HAP-1 (cell line): Measurements from ENCODE around the gene SELENOI.
A peak's percentile ranks its signal among the peaks of the same experiment; 100 is the strongest.

Experiments
- DNase-seq, 2 experiments: peaks; one replicate each; pipeline ENCODE4 v3.0.0-alpha.2; 2016 to 2020; ENCODE audit warnings: low spot score in 2 of 2
- H3K27me3 ChIP-seq: fragments of 250-450 bp; sonication (Bioruptor Pico); 2 replicates; pipeline ENCODE4 v1.5.1; 2020; ENCODE audit warnings: low read depth, mild to moderate bottlenecking, moderate library complexity
- H3K36me3 ChIP-seq: fragments of 250-450 bp; sonication (Bioruptor Pico); replicated peaks from 2 replicates; pipeline ENCODE4 v1.5.1; 2020; ENCODE audit warnings: mild to moderate bottlenecking
- H3K4me1 ChIP-seq: fragments of 250-450 bp; sonication (Bioruptor Pico); 2 replicates; pipeline ENCODE4 v1.5.1; 2020; ENCODE audit warnings: mild to moderate bottlenecking
- H3K4me3 ChIP-seq: fragments of 250-450 bp; sonication (Bioruptor Pico); 2 replicates; pipeline ENCODE4 v1.5.1; 2020; ENCODE audit warnings: mild to moderate bottlenecking, moderate library complexity
- H3K9me3 ChIP-seq: fragments of 250-450 bp; sonication (Bioruptor Pico); 2 replicates; pipeline ENCODE4 v1.5.1; 2020; ENCODE audit warnings: mild to moderate bottlenecking, moderate library complexity
- in situ Hi-C: fragments of 300-500 bp; cut with MboI; formaldehyde crosslinking; loops from 3 replicates; pipeline ENCODE4 v1.14.3; 2020; ENCODE audit warnings: low sequenced_read_pairs, inconsistent platforms, mixed read lengths

SELENOI gene

GRCh38 chr2:26422947-26423629 lies 77.1 kb downstream of the SELENOI start:
- DNase-seq, result no peak

GRCh38 chr2:26423750-26424149 lies 77.8 kb downstream of the SELENOI start:
- DNase-seq, result no peak
- Histone ChIP-seq H3K27me3 (peaks cover 4% of the 10 kb centered on the region), H3K4me3 (no peak overlapping the region), H3K9me3 (no peaks in the 10 kb centered on the region), H3K4me1 (no peaks in the 10 kb centered on the region), H3K36me3 (no peaks in the 10 kb centered on the region)
- in situ Hi-C loops, result no loop called here

More at GRCh38 chr2:26422947-26423629, 77.1 kb downstream of the SELENOI start:
- Histone ChIP-seq H3K36me3 (no peaks in the 10 kb centered on the region), H3K9me3 (no peaks in the 10 kb centered on the region), H3K4me1 (no peaks in the 10 kb centered on the region), H3K27me3 (peaks cover 4% of the 10 kb centered on the region), H3K4me3 (no peak overlapping the region)
- in situ Hi-C loops, result no loop called here

- Histone ChIP-seq H3K36me3 (no peaks in the 10 kb centered on the region), H3K27me3 (peaks cover 3% of the 10 kb centered on the region), H3K9me3 (no peaks in the 10 kb centered on the region), H3K4me1 (no peaks in the 10 kb centered on the region), H3K4me3 (no peak overlapping the region)
- in situ Hi-C loops, result no loop called here
- no peak for DNase-seq
Measured at GRCh38 chr2:26424221-26424620, 78.3 kb downstream of the SELENOI start.

GRCh38 chr2:26428846-26429245 lies 82.9 kb downstream of the SELENOI start:
- Histone ChIP-seq H3K27me3 (no peaks in the 10 kb centered on the region), H3K4me3 (no peak overlapping the region), H3K4me1 (peaks cover 15% of the 10 kb centered on the region), H3K36me3 (no peaks in the 10 kb centered on the region), H3K9me3 (no peaks in the 10 kb centered on the region)
- DNase-seq, result no peak
- in situ Hi-C loops, result no loop called here

- in situ Hi-C loops, result no loop called here
- no peaks in the 10 kb centered on the region for H3K9me3 ChIP-seq
- no peak overlapping the region for H3K4me3 ChIP-seq
- H3K27me3 ChIP-seq, result no peaks in the 10 kb centered on the region
- peaks cover 15% of the 10 kb centered on the region for H3K4me1 ChIP-seq
- no peaks in the 10 kb centered on the region for H3K36me3 ChIP-seq
- peak; percentile 70 to 75 for DNase-seq
Measured at GRCh38 chr2:26429779-26430578, 84.0 kb downstream of the SELENOI start.

- no peaks in the 10 kb centered on the region for H3K27me3 ChIP-seq
- in situ Hi-C loops, result no loop called here
- H3K9me3 ChIP-seq, result no peaks in the 10 kb centered on the region
- H3K36me3 ChIP-seq, result no peaks in the 10 kb centered on the region
- DNase-seq, result no peak
- H3K4me3 ChIP-seq, result no peak overlapping the region
- peaks cover 15% of the 10 kb centered on the region for H3K4me1 ChIP-seq
Measured at GRCh38 chr2:26430826-26431225, 84.9 kb downstream of the SELENOI start.

GRCh38 chr2:26432363-26432762 lies 86.4 kb downstream of the SELENOI start:
- Histone ChIP-seq H3K9me3 (no peaks in the 10 kb centered on the region), H3K4me1 (peaks cover 15% of the 10 kb centered on the region), H3K36me3 (no peaks in the 10 kb centered on the region), H3K4me3 (no peak overlapping the region), H3K27me3 (no peaks in the 10 kb centered on the region)
- no peak for DNase-seq
- in situ Hi-C loops, result no loop called here

- H3K9me3 ChIP-seq, result no peaks in the 10 kb centered on the region
- in situ Hi-C loops, result no loop called here
- H3K36me3 ChIP-seq, result no peaks in the 10 kb centered on the region
- H3K27me3 ChIP-seq, result no peaks in the 10 kb centered on the region
- DNase-seq, result no peak
- peaks cover 15% of the 10 kb centered on the region for H3K4me1 ChIP-seq
- no peak overlapping the region for H3K4me3 ChIP-seq
Measured at GRCh38 chr2:26432859-26433258, 86.9 kb downstream of the SELENOI start.

- H3K27me3 ChIP-seq, result no peaks in the 10 kb centered on the region
- peaks cover 8% of the 10 kb centered on the region for H3K4me1 ChIP-seq
- H3K36me3 ChIP-seq, result no peaks in the 10 kb centered on the region
- DNase-seq, result no peak
- in situ Hi-C loops, result no loop called here
- H3K9me3 ChIP-seq, result no peaks in the 10 kb centered on the region
- no peak overlapping the region for H3K4me3 ChIP-seq
Measured at GRCh38 chr2:26435106-26435505, 89.2 kb downstream of the SELENOI start.

- H3K9me3 ChIP-seq, result no peaks in the 10 kb centered on the region
- no peak for DNase-seq
- no peak overlapping the region for H3K4me3 ChIP-seq
- no peaks in the 10 kb centered on the region for H3K27me3 ChIP-seq
- peaks cover 3% of the 10 kb centered on the region; the same call in 1 of the 2 replicates for H3K4me1 ChIP-seq
- H3K36me3 ChIP-seq, result no peaks in the 10 kb centered on the region
- in situ Hi-C loops, result no loop called here
Measured at GRCh38 chr2:26438526-26438925, 92.6 kb downstream of the SELENOI start.

- in situ Hi-C loops, result no loop called here
- Histone ChIP-seq H3K4me3 (no peak overlapping the region), H3K9me3 (no peaks in the 10 kb centered on the region), H3K27me3 (no peaks in the 10 kb centered on the region), H3K36me3 (no peaks in the 10 kb centered on the region), H3K4me1 (peaks cover 3% of the 10 kb centered on the region; the same call in 1 of the 2 replicates)
- no peak for DNase-seq
Measured at GRCh38 chr2:26438926-26439325, 93.0 kb downstream of the SELENOI start.

GRCh38 chr2:26442301-26442700 lies 96.4 kb downstream of the SELENOI start:
- Histone ChIP-seq H3K27me3 (no peaks in the 10 kb centered on the region), H3K4me3 (no peak overlapping the region), H3K9me3 (no peaks in the 10 kb centered on the region), H3K36me3 (no peaks in the 10 kb centered on the region), H3K4me1 (peaks cover 3% of the 10 kb centered on the region; the same call in 1 of the 2 replicates)
- in situ Hi-C loops, result no loop called here
- DNase-seq, result no peak

GRCh38 chr2:26442707-26443106 lies 96.8 kb downstream of the SELENOI start:
- DNase-seq, result no peak
- H3K36me3 ChIP-seq, result no peaks in the 10 kb centered on the region
- no peaks in the 10 kb centered on the region for H3K9me3 ChIP-seq
- no peak overlapping the region for H3K4me3 ChIP-seq
- no peaks in the 10 kb centered on the region for H3K27me3 ChIP-seq
- in situ Hi-C loops, result no loop called here
- H3K4me1 ChIP-seq, result peaks cover 3% of the 10 kb centered on the region; the same call in 1 of the 2 replicates

GRCh38 chr2:26444236-26444635 lies 98.3 kb downstream of the SELENOI start:
- Histone ChIP-seq H3K4me3 (no peak overlapping the region), H3K36me3 (no peaks in the 10 kb centered on the region), H3K9me3 (no peaks in the 10 kb centered on the region), H3K4me1 (peaks cover 3% of the 10 kb centered on the region; the same call in 1 of the 2 replicates), H3K27me3 (no peaks in the 10 kb centered on the region)
- in situ Hi-C loops, result no loop called here
- no peak for DNase-seq
